Right ventricle myocardium superior (tissue), 1 donor: ENCODE measurements around the gene TENT5A. TPM values are rescaled to one million over a fixed set of nuclear protein-coding genes. Genes with fewer than 3 reads are reported as not detected.

ENCODE experiments used
- ATAC-seq: fragments of 200-7000 bp; cut with Tn5 transposase; one replicate; pipeline ENCODE4 v1.9.1; 2020; ENCODE audit warnings: mild to moderate bottlenecking; ENCODE audit not compliant: poor library complexity
- DNase-seq: peaks from one replicate; pipeline ENCODE4 v3.0.0-alpha.2; 2020
- intact Hi-C: fragments of 100-400 bp; cut with DNase I; formaldehyde crosslinking; loops from one replicate; pipeline ENCODE4 v1.11.2; 2022
- total RNA-seq: library from RNA; stranded (reverse); fragmentation: NEBNext Ultra II Directional; extraction: Animal tissue kit (Norgen Biotek cat#: 25700); gene quantifications from one replicate; pipeline ENCODE4 v1.2.1, GENCODE V29; 2021
- donor health status: DM: no; HTN: yes; CAD: no; lungs with severe emphysema.

The TENT5A gene
- total RNA-seq, 1 donor from 2014 or later, result 53.5 TPM

DNA sequence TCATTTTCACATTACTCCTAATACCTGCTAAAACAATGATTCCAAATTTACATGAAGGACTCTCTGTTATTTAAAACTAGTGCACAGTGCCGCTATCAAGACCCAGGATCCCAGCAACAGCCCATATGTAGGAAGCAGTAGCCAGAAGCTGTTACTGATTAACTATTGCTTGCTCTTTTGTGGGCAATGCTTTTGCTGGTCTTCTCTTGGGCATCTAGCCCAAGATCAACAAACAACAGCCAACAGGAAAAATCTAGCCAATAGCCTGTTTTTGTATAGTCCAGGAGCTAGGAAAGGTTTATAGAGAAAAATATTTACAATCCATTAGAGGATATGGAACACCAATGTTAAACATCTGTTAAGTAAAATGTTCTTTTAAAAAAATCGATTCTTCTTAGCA lies 22.1 kb upstream of the TENT5A start:
- DNase-seq, result no peak
- ATAC-seq, result no peak
- intact Hi-C loops, result no loop called here

DNA sequence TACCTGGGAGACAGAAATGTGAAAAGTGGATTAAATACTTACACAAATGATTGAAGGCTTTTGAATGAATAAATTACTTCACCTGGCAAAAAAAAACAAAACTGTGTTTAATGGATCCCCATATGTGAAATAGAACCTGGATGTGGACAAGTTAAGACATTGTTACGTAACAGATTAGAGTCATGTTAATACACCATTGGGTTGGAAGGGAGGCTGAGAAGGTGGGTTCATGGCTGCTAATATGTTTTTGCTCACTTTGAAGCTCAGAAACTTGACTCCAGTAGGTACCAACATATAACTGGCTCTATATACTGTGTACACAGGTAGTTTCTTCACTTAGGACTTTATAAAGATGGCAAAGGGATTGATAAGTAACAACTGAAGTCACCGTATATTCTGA lies 21.4 kb upstream of the TENT5A start:
- intact Hi-C loops, result no loop called here
- no peak for DNase-seq

DNA sequence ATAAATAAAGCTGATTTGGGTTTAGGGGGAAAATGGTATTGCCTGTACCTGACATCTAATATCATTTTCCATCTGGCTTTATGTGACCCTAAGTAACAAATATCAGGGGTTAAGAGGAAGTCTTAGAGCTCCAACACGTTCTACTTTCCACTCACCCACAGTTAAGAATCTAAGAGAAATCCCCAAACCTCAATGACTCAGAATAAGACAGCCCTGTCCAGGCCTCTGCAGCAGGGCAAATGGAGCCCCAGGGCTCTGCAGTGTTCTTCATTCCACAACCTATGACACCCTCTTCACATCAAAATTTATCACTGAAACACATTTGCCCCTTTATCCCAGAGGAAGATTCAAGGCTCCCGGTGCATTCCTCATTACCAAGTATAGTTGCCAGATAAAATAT lies 20.3 kb upstream of the TENT5A start:
- ATAC-seq (no peak), DNase-seq (no peak)
- intact Hi-C loops, result no loop called here

More for the DNA sequence above, 21.4 kb upstream of the TENT5A start:
- ATAC-seq, result no peak

GRCh38 chr6:81771097-81771496 lies 18.6 kb upstream of the TENT5A start:
- DNase-seq (no peak), ATAC-seq (no peak)
- intact Hi-C loops, result no loop called here

DNA sequence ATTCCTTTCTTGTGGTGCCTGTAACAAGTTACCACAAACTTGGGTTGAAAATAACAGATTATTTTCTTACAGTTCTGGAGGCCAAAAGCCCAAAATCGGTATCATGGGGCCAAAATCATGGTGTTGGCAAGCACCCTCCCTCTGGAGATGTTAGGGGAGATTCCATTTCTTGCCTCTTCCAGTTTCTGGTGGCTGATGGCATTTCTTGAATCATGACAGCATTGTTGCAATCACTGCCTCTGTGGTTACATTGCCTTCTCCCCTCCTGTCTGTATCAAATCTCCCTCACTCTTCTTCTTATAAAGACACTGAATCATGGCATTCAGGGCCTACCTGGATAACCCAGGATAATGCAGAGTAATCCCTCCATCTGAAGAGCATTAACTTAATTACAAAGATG lies 17.9 kb upstream of the TENT5A start:
- no peak for DNase-seq
- no peak for ATAC-seq
- intact Hi-C loops, result no loop called here

DNA sequence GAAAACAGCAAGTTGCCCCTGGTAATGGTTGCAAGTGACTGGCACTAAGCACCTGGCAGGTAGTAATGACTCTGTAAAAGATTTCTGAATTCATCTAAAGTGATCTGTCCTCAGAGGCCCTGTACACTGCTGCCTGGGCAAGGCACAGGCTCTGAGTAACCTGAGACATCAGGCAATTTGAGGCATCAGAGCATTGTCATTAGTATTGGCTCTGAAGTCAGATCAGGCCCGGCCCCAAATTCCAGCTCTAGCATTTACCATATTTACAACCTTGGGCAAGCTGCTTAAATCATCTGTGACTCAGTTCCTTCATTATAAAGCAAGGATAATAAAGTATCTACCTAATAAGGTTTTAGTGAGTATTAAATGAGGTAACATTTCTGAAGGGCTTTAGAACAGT lies 17.3 kb upstream of the TENT5A start:
- ATAC-seq (no peak), DNase-seq (no peak)
- intact Hi-C loops, result no loop called here

- ATAC-seq (no peak), DNase-seq (no peak)
- intact Hi-C loops, result no loop called here
Measured at GRCh38 chr6:81768150-81768942, 15.9 kb upstream of the TENT5A start.

DNA sequence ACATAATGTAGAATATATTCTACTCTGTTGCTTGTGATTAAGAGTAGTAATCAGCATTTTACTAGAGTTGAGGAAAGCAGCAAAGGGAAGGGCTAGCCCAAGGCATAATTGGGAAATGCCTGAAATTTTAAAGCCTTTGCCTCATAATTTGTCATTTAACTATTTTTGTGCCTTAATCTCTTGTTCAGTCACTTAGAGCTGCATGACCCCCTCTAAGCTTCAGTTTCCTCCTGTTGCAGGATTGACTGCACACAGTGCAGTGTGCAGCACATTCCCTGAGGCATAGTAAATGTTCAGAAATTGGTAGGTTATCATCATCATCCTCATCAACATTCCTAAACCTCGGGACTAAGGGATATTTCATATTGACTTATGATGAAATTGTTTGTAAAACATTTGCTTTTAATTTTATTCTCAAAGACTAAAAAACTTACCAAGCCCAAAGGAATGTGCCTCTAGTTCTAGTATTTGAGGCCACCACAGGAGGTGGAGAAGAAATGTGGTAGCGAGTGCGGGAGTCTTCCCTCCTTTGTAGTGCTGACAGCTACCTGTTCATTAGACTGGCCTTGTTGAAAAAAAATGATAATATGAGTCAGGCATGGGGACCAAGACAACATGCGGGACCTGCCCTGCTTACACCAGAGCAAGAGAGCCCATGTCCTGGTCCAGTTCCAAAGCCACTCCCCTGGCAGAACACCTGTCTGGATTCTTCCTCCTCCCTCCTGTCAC lies 14.8 kb upstream of the TENT5A start:
- ATAC-seq, result no peak
- no peak for DNase-seq
- intact Hi-C loops, result no loop called here

GRCh38 chr6:81766482-81767069 lies 14.1 kb upstream of the TENT5A start:
- no peak for DNase-seq
- intact Hi-C loops, result no loop called here
- peak; percentile 61 for ATAC-seq

- intact Hi-C loops, result no loop called here
- ATAC-seq (no peak), DNase-seq (no peak)
Measured at GRCh38 chr6:81764531-81764930, 12.1 kb upstream of the TENT5A start.

DNA sequence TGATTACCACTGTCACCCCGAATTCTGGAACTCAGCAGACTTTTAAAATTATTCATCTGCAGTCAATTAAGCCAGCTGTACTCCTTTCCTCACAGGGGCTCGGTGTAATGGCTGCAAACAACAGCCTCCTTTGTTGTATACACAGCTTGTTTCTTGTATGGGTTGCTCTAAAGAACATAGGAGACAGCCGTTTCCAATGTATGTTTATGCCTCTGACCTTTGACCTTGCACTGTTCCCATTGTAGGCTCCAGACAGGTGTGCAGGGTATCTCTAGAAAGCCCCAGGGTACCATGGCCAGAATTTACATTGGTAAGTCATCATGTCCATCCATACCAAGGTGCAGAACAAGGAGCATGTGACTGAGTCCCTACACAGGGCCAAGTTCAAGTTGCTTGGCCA lies 11.5 kb upstream of the TENT5A start:
- intact Hi-C loops, result no loop called here
- ATAC-seq (no peak), DNase-seq (no peak)

GRCh38 chr6:81763051-81763450 lies 10.6 kb upstream of the TENT5A start:
- DNase-seq (no peak), ATAC-seq (no peak)
- intact Hi-C loops, result no loop called here

DNA sequence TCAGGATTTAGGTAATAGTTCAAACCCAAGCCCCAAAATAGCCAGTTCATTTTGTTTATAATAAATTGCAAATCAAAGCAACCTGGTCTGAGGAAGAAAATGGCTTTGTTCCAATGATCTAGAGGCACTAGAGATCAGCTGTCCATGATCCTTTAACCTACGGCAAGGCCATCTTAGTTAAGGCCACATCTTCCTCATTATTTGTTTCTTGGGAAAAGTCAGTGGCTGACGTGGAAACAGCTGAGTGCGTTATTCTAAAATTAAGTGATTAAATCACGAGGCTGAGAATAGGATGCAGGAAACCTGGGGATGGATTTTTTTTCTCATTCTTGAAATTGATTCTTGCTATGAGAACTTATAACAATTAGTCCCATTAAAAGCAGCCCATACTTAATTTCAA lies 10.1 kb upstream of the TENT5A start:
- DNase-seq, result no peak
- intact Hi-C loops, result no loop called here
- ATAC-seq, result no peak

- DNase-seq (no peak), ATAC-seq (no peak)
- intact Hi-C loops, result no loop called here
Measured at GRCh38 chr6:81762132-81762531, 9.7 kb upstream of the TENT5A start.

GRCh38 chr6:81761197-81761596 lies 8.7 kb upstream of the TENT5A start:
- DNase-seq (no peak), ATAC-seq (no peak)
- intact Hi-C loops, result no loop called here

GRCh38 chr6:81759782-81760181 lies 7.3 kb upstream of the TENT5A start:
- DNase-seq (no peak), ATAC-seq (no peak)
- intact Hi-C loops, result loop anchor here (10.0 kb wide), 2 partner anchors 245 to 1155 kb away; no protein-coding TSS in a partner anchor

GRCh38 chr6:81758221-81758620 lies 5.7 kb upstream of the TENT5A start:
- intact Hi-C loops, result loop anchor here (10.0 kb wide), 2 partner anchors 247 to 1153 kb away; no protein-coding TSS in a partner anchor
- no peak for ATAC-seq

DNA sequence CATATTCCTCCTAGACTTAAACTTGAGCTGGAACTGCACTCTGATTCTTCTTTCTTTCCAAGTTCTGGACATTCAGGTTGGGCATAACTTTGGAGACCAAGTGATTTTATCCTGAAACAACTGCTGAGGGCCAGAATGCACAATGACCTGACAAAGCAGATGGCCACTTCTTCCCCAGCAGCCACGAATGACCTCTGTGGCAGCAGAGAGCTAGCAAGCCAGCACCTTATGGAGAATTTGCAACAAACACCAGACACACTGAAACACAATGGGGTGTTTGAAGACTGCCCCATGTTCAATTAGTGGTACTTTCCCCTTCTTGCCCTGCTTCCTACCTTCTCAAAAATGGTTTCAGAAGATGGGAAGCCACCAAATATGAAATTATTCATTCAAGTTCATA lies 4.2 kb upstream of the TENT5A start:
- ATAC-seq (no peak), DNase-seq (no peak)
- intact Hi-C loops, result loop anchor here (10.0 kb wide), 2 partner anchors 248 to 1152 kb away; no protein-coding TSS in a partner anchor

More at GRCh38 chr6:81758221-81758620, 5.7 kb upstream of the TENT5A start:
- DNase-seq, result no peak

GRCh38 chr6:81755551-81755950 lies 3.1 kb upstream of the TENT5A start:
- intact Hi-C loops, result loop anchor here (10.0 kb wide), 2 partner anchors 249 to 1151 kb away; no protein-coding TSS in a partner anchor
- DNase-seq (no peak), ATAC-seq (no peak)

DNA sequence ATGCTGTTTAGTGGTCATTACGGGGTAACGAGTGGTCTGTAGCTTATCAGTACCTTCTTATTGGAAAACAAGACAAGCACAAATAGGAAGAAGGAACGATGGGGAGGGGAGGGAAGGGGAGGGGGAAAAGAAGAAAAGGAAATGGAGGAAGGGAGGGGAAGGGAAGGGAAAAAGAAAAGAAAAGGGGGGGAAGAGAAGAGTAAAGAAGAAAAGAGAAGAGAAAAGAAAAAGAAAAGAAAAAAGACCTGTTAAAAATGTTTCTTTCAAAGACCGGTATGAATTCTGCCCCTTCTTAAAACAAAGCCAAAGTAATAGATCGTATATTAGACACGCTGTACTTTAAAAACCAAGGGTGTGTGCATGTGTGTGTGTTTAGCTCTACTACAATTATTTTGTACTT lies 2.4 kb upstream of the TENT5A start:
- ATAC-seq (no peak), DNase-seq (no peak)
- intact Hi-C loops, result loop anchor here (5.0 to 10.0 kb wide), 3 partner anchors 147 to 1150 kb away; no protein-coding TSS in a partner anchor
